Activated T-cell treated with anti-CD3 and anti-CD28 coated beads, Interleukin-2, amount 50 U/mL, for 1 hour (primary cell): ENCODE results near the gene RASEF.
"Not testable (repeated sequence)": the region's sequence is repeated elsewhere in the genome, so short reads cannot be mapped to it uniquely, and the experiment has no call there.

Experiments used
- DNase-seq: peaks from one replicate; pipeline ENCODE4 v3.0.0-alpha.2; 2020

The RASEF gene

GRCh38 chr9:83062651-83063527 lies at the start of gene RASEF:
TSS of gene RASEF (minus strand) at chr9:83063142. CDS start at chr9:83062867, 275 bp downstream.
- no peak for DNase-seq

- DNase-seq, result no peak
These were observed 48.2 kb upstream of the RASEF start for GRCh38 chr9:83111169-83111568.

GRCh38 chr9:83109296-83109695 lies 46.4 kb upstream of the RASEF start:
- DNase-seq, result no peak

- no peak for DNase-seq
These were observed 45.3 kb upstream of the RASEF start for GRCh38 chr9:83108208-83108607.

GRCh38 chr9:83106772-83107171 lies 43.8 kb upstream of the RASEF start:
- DNase-seq, result no peak

GRCh38 chr9:83106263-83106662 lies 43.3 kb upstream of the RASEF start:
- DNase-seq, result no peak

- DNase-seq, result no peak
These were observed 34.7 kb upstream of the RASEF start for GRCh38 chr9:83097633-83098032.

GRCh38 chr9:83093311-83093710 lies 30.4 kb upstream of the RASEF start:
- DNase-seq, result not testable (repeated sequence)

GRCh38 chr9:83081846-83082245 lies 18.9 kb upstream of the RASEF start:
- DNase-seq, result no peak

- no peak for DNase-seq
These were observed 18.1 kb upstream of the RASEF start for GRCh38 chr9:83081010-83081409.

GRCh38 chr9:83075932-83076331 lies 13.0 kb upstream of the RASEF start:
- not testable (repeated sequence) for DNase-seq

- DNase-seq, result not testable (repeated sequence)
These were observed 9.6 kb upstream of the RASEF start for GRCh38 chr9:83072498-83072897.

- DNase-seq, result no peak
These were observed 8.7 kb upstream of the RASEF start for GRCh38 chr9:83071626-83072025.

GRCh38 chr9:83070261-83070660 lies 7.3 kb upstream of the RASEF start:
- DNase-seq, result no peak

- no peak for DNase-seq
These were observed 6.7 kb upstream of the RASEF start for GRCh38 chr9:83069651-83070050.

GRCh38 chr9:83068414-83068813 lies 5.5 kb upstream of the RASEF start:
- DNase-seq, result no peak

GRCh38 chr9:83067579-83067978 lies 4.6 kb upstream of the RASEF start:
- DNase-seq, result no peak

- DNase-seq, result no peak
These were observed 3.8 kb upstream of the RASEF start for GRCh38 chr9:83066771-83067170.

GRCh38 chr9:83065233-83065632 lies 2.3 kb upstream of the RASEF start:
- no peak for DNase-seq

- DNase-seq, result no peak
These were observed 822 bp downstream of the RASEF start for GRCh38 chr9:83061990-83062650.

- DNase-seq, result no peak
These were observed 1.9 kb downstream of the RASEF start for GRCh38 chr9:83061036-83061435.

- no peak for DNase-seq
These were observed 2.4 kb downstream of the RASEF start for GRCh38 chr9:83060556-83060955.

- no peak for DNase-seq
These were observed 3.5 kb downstream of the RASEF start for GRCh38 chr9:83059417-83059816.

- no peak for DNase-seq
These were observed 6.0 kb downstream of the RASEF start for GRCh38 chr9:83056911-83057310.
